Measurements from ENCODE around the gene MSLN. TPM values are rescaled to one million over a fixed set of nuclear protein-coding genes. Genes with fewer than 3 reads are reported as not detected.

Gene MSLN
- total and polyA plus RNA-seq, 2 of the 13 experiments (the other 11 are each of a cell fraction or from before 2014, with no cell fraction given) = 2.0 to 2.3 TPM

- TF ChIP-seq, protein P1, sequence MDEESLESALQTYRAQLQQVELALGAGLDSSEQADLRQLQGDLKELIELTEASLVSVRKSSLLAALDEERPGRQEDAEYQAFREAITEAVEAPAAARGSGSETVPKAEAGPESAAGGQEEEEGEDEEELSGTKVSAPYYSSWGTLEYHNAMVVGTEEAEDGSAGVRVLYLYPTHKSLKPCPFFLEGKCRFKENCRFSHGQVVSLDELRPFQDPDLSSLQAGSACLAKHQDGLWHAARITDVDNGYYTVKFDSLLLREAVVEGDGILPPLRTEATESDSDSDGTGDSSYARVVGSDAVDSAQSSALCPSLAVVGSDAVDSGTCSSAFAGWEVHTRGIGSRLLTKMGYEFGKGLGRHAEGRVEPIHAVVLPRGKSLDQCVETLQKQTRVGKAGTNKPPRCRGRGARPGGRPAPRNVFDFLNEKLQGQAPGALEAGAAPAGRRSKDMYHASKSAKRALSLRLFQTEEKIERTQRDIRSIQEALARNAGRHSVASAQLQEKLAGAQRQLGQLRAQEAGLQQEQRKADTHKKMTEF (CRISPR knock-in tag; IDR thresholded peaks at IDR 0.05) = 0 out of 2 replicates have a peak, but pooled peaks have one; percentile 18
- TF ChIP-seq ZNF644 (CRISPR knock-in tag; IDR thresholded peaks at IDR 0.05; ENCODE audit: low read depth) (no peak), BCL3 (CRISPR knock-in tag; IDR thresholded peaks at IDR 0.05) (no peak), KMT2B (CRISPR knock-in tag; IDR thresholded peaks at IDR 0.05) (no peak), ZNF687 (CRISPR knock-in tag; IDR thresholded peaks at IDR 0.05) (peak; percentile 64), IRF9 (CRISPR knock-in tag; IDR thresholded peaks at IDR 0.05; ENCODE audit: borderline replicate concordance) (no peak), ZNF225 (CRISPR knock-in tag; IDR thresholded peaks at IDR 0.05) (no peak), AKAP8 (CRISPR knock-in tag; IDR thresholded peaks at IDR 0.05) (0 out of 2 replicates have a peak, but pooled peaks have one; percentile 31), ZNF431 (CRISPR knock-in tag; IDR thresholded peaks at IDR 0.05; ENCODE audit: borderline replicate concordance, low read depth) (no peak), KLF6 (CRISPR knock-in tag; IDR thresholded peaks at IDR 0.05) (no peak), FOXJ3 (CRISPR knock-in tag; IDR thresholded peaks at IDR 0.05; ENCODE audit: borderline replicate concordance) (no peak), ZNF136 (CRISPR knock-in tag; IDR thresholded peaks at IDR 0.05; ENCODE audit: low read depth) (no peak), ZNF563 (CRISPR knock-in tag; IDR thresholded peaks at IDR 0.05) (peak; percentile 69; the same call in 1 of the 2 replicates), KDM4B (CRISPR knock-in tag; IDR thresholded peaks at IDR 0.05) (no peak), GLI4 (CRISPR knock-in tag; IDR thresholded peaks at IDR 0.05; ENCODE audit: borderline replicate concordance) (no peak)
- TF ChIP-seq, protein P2, sequence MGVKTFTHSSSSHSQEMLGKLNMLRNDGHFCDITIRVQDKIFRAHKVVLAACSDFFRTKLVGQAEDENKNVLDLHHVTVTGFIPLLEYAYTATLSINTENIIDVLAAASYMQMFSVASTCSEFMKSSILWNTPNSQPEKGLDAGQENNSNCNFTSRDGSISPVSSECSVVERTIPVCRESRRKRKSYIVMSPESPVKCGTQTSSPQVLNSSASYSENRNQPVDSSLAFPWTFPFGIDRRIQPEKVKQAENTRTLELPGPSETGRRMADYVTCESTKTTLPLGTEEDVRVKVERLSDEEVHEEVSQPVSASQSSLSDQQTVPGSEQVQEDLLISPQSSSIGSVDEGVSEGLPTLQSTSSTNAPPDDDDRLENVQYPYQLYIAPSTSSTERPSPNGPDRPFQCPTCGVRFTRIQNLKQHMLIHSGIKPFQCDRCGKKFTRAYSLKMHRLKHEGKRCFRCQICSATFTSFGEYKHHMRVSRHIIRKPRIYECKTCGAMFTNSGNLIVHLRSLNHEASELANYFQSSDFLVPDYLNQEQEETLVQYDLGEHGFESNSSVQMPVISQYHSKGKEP (CRISPR knock-in tag; IDR thresholded peaks at IDR 0.05) = no peak
Measured at GRCh38 chr16:760545-761343, at the start of gene MSLN (continued).

Data from HepG2 (cell line).